ENCODE data around the gene STEAP1B.
"Not testable (repeated sequence)": the region's sequence is repeated elsewhere in the genome, so short reads cannot be mapped to it uniquely, and the experiment has no call there.

GRCh38 chr7:22496296-22496888 lies 3.6 kb downstream of the STEAP1B start:
- TF ChIP-seq CTCF (conservative IDR thresholded peaks at IDR 0.05 in 1 of 2, IDR thresholded peaks at IDR 0.05 in 1 of 2; ENCODE audit: extremely low read depth in 1 of 2, insufficient read depth in 1 of 2, low read depth in 1 of 2, low read length in 2 of 2); EZH2 (IDR thresholded peaks at IDR 0.05; ENCODE audit: borderline replicate concordance, low read length): not testable (repeated sequence)
